LoVo (cell line): ENCODE data around the gene MEOX1.
"Not testable (repeated sequence)": the region's sequence is repeated elsewhere in the genome, so short reads cannot be mapped to it uniquely, and the experiment has no call there.

Source experiments
- DNase-seq: peaks from one replicate; pipeline ENCODE4 v3.0.0-alpha.2; 2016; ENCODE audit warnings: low spot score

The MEOX1 gene

DNA sequence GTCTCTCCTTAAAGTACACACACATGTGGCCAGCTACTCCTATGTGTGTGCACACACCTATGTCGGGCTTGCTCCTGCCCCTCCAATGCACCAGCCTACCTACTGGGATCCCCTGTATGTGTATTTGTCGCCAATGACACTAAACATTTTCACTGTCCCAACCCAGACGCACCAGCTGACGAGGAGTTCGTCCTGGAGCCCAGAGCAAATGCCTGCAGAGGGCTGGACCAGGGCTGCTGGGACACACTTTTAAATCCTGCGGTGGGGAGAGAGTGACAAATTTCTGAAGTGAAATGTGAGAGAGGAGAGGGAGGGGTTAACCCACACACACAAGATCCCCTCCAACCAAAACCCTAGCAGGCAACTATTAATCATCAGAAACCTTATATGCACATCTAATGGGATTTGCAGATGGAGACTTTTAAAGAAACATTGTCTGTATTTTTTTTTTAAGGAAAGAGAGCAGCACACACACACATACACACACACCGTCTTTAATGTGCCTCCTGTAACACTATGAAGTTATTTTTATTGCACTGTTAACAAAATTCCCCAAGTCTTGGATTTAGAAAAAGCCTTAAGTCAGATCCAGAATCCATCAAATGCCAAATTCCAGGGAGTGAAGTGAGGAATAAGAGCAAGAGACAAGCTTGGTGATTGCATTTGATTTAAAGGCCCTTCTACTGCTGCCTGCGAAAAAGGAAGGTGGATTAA, at the start of gene MEOX1:
Gene MEOX1, minus strand, starts transcription at position 224 of the 714 bp plus-strand sequence. CDS start 388 bp downstream, outside the sequence.
- no peak for DNase-seq

DNA sequence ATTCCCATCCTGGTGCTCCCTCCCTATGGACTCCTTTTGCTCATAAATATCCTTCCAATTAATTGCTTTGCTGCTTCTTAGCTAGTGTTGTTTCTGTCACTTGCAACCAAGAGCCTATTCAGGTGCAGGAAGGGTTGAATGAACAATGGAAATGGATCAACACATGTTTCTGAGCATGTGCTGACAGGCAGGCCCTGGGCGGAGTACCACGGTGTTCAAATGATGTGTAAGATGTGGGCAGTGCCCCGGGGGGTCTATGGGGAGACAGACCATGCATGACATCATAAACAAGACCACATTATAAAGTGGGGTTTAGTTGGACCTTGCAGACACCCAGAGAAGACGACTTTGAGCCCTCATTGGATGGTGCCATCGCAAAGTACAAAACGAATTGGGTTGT, 48.4 kb upstream of the MEOX1 start:
- DNase-seq, result no peak

DNA sequence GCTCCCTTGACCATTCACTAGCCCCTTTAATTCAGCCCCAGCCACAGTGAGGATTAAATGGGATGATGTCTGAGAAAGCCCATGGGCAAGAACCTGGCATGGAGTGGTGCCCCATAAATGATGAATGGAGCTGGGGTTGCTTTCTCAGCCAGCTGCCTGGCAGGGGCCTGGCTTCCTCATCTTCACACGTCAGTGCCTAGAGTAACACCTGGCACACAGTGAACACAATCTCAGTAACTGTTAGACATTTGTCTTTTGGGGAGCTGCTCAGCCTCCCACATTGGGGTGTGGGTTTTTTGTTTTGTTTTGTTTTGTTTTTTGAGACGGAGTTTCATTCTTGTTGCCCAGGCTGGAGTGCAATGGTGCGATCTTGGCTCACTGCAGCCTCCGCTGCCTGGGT, 47.5 kb upstream of the MEOX1 start:
- no peak for DNase-seq

DNA sequence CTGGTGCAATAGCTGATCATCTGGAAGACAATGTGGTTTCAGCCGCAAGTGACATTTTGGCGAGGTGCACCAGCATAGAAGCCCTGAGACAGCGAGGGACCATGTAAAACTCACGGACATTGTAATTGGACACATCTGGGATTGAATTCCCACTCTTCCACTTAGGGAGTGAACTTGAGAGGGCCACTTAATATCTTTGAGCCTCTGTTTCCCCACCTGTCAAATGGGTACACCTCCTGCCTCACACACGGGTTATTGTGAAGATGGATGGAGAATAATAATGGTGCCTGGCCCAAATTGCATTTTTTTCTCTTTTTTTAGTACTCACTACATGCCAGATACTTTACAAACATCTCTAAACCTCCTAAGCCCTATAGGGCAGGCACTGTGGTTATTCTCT, 45.5 kb upstream of the MEOX1 start:
- no peak for DNase-seq

DNA sequence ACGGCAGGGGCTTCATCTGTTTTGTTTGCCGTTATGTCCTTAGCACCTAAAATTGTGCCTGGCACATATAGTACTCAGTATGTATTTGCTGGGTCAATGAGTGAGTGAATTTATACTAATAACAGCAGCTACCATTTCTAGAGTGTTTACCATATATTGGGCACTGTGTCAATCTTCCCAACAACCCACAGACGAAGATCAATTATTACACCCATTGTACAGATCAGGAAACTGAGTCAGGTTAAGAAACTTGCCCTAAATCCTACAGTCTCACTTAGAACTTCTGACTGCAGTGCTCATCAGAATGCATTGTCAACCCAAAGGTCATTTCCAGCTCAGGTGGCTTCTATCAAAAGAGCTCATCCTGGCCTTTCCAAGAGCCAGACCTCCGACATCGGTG, 44.5 kb upstream of the MEOX1 start:
- DNase-seq, result no peak

DNA sequence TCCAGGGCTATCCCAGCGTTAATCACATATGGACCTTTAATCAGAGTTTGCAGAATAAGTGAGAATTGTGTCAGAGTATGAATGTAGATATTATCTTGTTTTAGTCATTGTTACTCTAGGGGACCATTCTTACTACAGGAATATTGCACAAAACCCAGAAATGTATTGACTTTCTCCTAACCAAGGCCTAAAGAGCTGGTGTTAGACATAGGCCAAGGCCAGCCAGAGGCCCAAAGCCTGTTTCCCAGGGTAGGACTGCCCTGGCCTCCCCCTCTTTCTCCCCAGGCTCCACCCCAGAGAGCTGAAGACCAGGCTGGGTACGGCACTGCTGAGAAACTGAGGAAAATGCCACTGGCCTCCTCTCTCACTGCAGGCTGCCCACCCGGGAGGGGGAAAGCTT, 41.9 kb upstream of the MEOX1 start:
- no peak for DNase-seq

DNA sequence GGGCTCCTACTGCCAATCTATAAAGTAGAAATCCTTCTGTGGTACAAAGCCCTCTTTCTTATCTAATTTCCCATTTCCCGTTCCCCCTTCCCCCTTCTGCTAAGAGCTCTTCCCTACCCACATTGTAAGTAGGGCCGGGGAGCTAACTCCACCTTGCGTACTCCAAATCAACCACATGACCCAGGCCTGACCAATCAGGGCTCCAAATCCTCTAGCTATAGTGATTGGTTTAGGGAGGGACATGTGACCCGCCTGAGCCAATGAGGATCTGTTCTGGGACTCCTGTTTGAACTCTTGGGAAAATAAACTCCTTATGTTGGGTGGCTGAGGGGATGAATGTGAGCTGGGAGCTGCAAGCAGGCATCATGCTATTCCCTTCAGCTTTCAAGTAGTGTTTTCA, 40.9 kb upstream of the MEOX1 start:
- no peak for DNase-seq

DNA sequence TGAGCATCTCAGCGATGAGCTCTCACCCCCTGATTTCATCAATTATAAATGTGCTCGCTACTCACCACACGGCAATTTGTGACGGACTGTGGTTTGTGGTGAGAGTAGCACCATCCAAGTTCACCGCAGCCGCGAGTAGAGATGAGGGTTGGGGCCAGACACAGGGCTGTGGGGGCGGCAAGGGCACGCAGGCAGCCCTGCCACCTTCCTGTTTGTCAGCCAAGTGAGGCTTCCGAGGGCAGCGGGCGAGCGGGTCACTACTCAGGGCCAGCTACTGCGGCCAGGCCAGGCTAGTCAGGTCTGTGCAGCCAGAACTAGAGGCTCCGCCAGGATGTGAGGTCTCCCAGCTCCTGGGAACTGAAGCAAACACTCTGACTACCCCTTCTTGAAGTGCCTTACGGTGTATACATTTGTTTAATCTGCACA, 39.6 kb upstream of the MEOX1 start:
- DNase-seq, result no peak

DNA sequence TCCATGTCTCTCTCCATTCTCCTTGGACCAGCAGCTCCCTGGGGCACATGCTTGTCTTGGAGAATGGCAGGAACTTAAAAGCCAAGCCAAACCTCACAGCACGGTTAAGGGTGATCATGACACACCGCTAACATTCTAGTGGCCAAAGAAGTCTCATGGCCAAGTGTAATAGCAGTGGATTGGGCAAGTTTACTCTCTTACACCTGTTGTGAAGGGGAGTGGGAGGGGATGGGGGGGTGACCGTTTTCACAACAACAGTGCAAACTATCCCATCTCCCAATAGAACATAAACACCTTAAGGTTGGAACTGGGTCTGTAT, 37.7 kb upstream of the MEOX1 start:
- no peak for DNase-seq

DNA sequence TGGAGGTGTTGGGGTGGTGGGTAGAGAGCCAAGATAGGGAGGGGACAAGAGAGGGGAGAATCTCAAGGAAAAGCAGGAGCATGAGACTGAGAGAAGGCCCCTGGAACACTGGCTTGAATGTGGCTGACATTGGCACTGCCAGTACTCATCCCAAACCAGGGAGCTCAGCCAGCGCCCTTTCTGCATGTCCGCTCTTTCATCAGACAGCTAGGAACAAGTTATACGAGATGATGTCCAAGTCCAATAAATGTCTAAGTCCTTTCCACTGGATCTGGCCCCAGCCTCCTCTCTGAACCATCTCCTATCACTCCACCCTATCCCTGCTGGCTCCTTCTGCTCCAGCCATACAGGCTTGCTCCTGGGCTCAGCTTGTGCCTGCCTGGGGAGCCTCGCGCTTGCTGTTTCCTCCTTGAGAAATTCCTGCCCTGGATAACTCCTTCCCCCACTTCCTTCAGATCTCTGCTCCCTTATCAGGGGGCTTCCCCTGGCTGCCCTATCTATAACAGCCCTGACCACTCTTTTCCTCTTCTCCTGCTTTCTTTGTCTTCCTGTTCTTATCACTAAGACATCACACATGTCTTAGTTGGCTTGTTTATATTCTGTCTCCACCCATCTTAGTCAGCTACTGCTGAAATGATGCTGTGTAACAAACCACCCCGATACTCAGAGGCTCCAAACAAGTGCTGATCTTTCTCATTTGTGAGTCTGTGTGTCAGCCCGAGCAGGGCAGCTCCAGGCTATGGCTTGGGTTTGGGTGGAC, 37.1 kb upstream of the MEOX1 start:
- DNase-seq, result no peak

DNA sequence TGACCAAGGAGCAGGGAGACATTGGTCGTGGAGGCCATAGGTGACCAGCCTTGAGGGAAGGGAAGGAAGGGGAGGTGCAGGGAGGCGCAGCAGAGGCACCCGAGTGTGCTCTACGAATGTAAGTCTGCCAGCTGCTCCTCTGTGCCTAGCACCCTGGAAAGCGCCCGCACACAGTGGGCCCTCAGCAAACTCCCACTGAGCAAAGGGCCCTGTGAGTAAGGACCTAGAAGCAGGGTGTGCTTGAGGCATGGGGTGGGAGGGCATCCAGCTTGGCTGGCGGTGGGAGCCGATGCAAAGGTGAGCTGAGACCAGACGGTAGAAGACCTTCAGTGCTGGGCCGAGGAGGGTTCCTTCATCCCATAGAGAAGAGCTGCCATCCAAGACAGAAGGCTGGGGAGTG, 36.2 kb upstream of the MEOX1 start:
- no peak for DNase-seq

DNA sequence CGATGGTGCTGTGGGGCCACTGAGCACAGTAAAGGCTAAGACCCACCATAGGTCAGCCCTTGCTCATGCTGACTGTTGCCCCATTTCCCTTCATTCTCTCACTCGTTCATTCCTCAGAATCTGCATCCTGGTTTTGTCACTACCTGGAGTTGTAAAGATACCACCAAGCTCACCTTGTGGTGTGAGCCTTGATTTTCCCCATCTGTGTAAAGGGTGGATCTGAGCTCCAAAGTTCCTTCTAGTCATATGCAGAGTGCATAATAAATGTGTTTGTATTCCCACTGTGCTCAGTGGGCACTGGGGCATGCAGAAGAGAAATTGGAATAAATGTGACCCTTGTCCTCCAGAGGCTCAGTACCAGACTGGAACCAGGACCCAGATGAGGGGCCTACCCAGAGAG, 35.2 kb upstream of the MEOX1 start:
- DNase-seq, result no peak

DNA sequence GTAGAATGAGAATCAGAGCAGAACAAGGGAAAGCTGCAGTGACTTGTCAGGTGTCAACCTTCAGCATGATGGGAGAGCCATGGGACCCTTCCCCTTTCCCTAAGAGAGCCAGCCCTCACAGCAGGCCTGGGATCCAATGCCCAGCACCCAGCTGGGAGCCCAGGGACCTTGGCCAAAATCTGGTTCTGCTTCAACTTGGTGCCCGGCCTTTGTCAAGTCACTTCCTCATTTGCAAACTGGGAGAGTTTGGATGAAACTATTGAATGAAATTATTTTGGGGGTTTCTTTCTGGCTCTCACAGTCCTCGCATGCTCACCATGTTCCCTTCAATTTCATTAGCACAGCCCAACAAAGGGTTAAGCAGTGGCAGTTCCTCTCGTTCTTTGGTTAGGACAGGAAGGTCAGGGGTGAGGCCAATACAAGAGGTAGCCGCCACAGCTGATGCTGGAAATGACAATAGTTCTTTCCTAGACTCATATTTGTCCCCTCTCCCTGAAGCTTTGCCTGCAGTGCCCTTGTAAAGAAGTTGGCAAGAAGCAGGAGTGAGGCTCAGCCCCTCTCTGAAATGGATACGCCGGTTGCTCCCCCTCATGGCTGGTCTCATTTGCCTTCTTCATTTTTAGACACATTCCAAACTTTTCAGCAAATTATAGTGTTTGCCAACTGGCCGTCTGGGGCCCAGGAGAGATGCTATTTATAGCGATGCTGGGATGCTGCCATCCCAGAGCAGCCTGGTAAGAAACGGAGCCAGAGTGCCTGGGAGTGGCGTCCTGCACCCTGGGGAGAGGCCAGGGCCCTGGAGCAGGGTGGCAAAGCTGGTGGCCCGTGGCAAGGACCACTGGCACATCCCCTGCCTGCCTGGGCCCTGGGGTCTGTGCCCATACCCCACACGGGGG, 34.5 kb upstream of the MEOX1 start:
- DNase-seq, result no peak

DNA sequence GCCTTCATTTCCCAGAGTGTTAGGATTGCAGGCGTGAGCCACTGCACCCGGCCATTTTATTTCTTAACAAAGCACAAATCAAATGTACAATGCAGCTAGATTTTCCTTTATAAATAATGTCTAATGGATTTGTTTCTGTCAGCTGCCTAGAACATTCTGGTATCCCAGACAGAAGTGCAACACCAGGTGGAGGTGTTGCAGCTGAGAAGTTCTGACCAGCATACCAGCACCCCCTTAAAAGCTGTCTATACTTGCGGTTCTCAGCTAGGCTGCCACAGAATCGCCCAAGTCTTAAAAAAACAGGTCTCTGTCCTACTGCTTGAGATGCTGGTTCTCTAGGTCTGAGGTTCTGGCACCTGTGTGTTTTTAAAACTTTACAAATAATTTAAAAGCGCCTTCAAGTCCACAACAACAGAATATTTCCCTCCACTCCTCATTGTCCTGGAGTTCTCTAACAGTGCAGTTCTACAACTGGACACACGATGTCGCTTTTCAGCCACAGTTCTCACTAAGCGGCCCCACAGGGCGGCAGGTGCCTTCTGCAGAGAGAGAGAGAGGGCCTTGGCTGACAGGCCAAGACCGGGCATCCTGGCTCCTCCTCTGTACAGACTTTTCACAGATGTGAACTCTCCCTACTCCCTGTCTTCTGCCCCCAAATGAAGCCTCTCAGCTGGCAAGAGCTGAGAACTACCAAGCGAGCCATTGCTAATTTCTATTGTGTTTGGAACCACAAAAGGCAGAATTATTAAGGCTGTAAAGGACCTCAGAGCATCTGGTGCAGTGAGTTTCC, 32.6 kb upstream of the MEOX1 start:
- DNase-seq, result peak; percentile 82

DNA sequence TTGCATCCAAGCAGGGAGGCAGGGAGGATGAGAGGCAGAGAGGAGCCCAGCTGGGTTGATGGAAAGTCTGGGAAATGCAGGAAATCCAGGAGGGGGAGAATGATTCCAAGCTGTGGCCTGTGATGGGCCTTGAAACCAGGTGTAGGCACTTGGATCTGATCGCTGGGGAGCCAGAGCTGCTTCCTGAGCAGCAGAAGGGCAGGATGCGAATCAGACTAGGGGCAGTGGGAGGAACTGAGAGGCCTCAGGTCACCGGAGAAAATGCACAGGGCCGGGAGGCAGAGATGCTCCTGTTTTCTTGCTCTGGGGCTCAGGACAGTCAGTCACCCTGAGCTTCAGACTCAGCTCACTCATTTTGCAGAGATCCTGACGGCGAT, 29.6 kb upstream of the MEOX1 start:
- no peak for DNase-seq

DNA sequence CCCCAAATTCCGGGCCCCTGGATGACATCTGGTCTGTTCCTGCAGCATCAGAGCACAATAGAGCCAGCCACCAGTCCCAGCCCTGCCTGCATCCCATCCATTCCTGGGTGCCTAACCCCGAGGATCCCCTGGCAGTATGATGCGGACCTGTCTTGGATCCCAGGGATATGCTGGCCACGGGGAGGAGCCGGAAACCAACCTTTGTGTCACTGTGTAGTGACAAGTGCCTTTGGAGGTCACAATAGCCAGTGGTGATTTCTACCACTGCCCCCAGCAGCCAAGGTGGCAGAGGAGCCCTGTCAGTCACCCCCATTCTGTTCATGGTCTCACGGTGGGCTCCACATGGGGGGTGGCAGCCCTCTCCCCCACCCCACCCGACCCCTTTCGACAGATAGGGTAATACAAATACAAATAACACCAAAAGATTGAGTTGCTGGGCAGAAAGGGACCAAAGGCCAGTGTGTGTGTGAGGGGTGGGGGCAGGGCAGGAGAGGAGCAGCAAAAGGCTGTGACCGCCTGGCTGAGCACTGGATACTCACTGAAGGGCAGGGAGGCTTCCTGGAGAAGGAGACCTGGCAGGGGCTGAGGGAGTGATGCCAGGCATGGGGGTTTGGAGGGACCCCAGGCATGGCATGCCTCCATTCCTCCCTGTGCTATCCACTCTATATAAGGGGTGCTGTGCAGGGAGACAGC, 29.0 kb upstream of the MEOX1 start:
- no peak for DNase-seq

DNA sequence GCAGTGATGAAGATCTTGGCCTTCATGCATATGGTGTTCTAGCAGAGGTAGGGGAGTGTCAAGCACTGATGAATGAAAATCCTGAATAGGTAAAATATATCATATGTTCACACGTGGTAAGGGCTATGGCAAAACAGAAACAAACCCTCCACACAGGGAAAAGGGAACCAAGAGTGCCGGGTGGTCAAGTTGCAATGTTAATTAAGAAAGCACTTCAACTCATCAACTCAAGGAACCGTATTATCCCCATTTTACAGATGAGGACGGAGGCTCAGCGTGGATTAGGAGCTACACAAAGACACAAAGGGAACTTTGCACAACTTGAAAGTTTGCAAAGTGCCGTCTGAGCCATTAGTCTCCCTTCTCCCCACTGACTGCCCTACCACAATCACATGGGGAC, 28.1 kb upstream of the MEOX1 start:
- DNase-seq, result no peak

DNA sequence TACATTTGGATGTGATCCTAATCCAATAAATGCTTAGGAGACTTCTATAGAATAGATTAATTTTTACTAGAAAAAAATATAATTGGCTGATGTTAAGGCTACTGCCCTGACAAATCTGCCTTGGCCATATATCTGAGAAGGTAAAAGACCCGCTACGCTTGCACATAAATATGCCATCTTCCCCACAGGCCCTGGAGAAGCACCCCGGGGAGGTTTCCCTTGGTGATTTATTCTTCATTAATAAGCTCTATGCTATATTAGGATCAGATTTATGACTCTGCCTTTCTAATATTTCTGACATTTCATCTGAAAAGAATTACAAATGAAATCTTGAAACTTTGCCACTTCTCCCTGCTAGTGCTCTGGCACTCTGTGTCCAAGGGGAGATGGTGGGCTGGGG, 27.4 kb upstream of the MEOX1 start:
- no peak for DNase-seq

DNA sequence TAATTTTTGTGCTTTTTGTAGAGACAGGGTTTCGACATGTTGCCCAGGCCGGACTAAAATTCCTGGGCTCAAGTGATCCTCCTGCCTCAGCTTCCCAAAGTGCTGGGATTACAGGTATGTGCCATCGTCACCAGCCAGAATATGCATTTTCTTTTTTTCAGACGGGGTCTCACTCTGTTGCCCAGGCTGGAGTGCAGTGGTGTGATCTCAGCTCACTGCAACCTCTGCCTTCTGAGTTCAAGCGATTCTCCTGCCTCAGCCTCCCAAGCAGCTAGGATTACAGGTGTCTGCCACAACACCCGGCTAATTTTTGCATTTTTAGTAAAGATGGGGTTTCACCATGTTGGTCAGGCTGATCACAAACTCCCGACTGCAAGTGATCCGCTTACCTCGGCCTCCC, 25.2 kb upstream of the MEOX1 start:
- not testable (repeated sequence) for DNase-seq

DNA sequence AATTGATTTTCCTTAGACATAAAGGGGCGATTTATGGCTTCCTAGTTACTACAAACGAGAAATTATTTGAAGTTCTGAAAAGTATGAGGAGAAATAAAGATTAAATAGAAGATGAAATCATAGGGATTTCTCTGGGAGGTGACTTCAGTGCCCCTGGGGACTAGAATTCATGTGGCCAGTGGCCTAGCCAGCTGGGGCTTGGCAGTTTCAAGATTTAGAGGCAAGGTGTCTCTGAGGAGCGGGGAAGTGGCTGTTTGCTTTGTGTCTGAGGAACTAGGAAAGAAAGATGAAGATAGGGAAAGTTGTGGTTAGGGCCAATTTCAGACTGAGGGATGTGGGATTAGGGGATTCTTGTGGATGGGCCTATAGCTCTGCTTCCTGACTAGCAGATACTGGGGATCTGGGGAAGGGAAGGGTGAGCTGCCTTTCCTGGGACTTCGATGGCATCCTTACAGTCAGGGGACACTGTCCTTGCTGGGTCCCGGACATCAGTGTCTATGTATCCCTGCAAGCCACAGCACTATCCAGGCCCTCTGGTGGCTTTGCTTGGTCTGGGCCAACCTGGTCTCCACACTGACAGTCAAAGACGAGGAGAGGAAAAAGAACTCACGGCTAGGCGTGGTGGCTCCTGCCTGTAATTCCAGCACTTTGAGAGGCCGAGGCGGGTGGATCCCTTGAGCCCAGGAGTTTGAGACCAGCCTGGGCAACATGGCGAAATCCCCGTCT, 22.4 kb upstream of the MEOX1 start:
- no peak for DNase-seq

DNA sequence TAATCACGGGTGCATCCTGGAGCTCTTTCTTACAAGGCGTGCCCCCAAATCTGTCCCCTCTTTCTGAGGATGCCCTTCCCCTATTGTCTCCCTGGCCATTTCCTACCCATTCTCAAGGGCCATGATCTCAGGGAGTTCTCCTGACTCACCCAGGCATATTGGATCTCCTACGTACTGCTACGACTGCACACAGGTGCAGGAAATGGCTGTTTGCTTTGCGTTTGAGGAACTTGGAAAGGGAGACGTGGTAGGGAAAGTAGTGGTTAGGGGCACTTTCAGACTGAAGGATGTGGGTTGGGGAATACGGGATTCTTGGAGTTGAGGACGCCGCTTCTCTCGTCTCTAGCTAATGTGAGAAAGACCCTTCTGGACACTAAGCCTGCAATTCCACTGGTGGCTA, 18.7 kb upstream of the MEOX1 start:
- DNase-seq, result no peak
